ENCODE results near the gene LMNTD2. TPM values are rescaled to one million over a fixed set of nuclear protein-coding genes. Genes with fewer than 3 reads are reported as not detected.
A peak's percentile ranks its signal among the peaks of the same experiment; 100 is the strongest.

LMNTD2 gene
- total RNA-seq, 1 donor from 2014 or later = 1.1 TPM

GRCh38 chr11:573146-573759, 12.7 kb upstream of the LMNTD2 start:
- Histone ChIP-seq H3K79me2 (ENCODE audit: low read depth) (peaks cover 20% of the 10 kb centered on the region), H3K4me3 (no peak overlapping the region), H3K27ac (no peak overlapping the region), H3K36me3 (no peaks in the 10 kb centered on the region), H3K4me1 (peaks cover 38% of the 10 kb centered on the region), H3K4me2 (no peak overlapping the region), H2AFZ (replicated peaks) (no peak overlapping the region), H3K9me3 (ENCODE audit: low read depth) (no peaks in the 10 kb centered on the region), H4K20me1 (ENCODE audit: low read depth) (peaks cover 25% of the 10 kb centered on the region), H3F3A (ENCODE audit: low read depth) (peaks cover 58% of the 10 kb centered on the region), H3K27me3 (peaks cover 15% of the 10 kb centered on the region), H3K9ac (no peak overlapping the region)
- Mint-ChIP-seq H3K36me3 (peaks cover 4% of the 10 kb centered on the region), H3K4me3 (peak overlapping the region; percentile 65), H3K27ac (no peak overlapping the region), H3K9me3 (no peaks in the 10 kb centered on the region), H3K4me1 (peaks cover 34% of the 10 kb centered on the region), H3K27me3 (ENCODE audit: insufficient read depth, low read depth) (peaks cover 6% of the 10 kb centered on the region)
- no peak for TF ChIP-seq EZH2phosphoT487 (IDR thresholded peaks at IDR 0.05)
- no peak for TF ChIP-seq EZH2 (IDR thresholded peaks at IDR 0.05)
- no peak for TF ChIP-seq CTCF (IDR thresholded peaks at IDR 0.05)
- DNase-seq (ENCODE audit: low spot score) = no peak

- Mint-ChIP-seq H3K27me3 (ENCODE audit: insufficient read depth, low read depth) (peaks cover 9% of the 10 kb centered on the region), H3K4me1 (peaks cover 28% of the 10 kb centered on the region), H3K4me3 (no peak overlapping the region), H3K27ac (peak overlapping the region; percentile 37), H3K9me3 (no peaks in the 10 kb centered on the region), H3K36me3 (no peaks in the 10 kb centered on the region)
- H3K9me3 ChIP-seq (ENCODE audit: low read depth) = no peaks in the 10 kb centered on the region
- peaks cover 57% of the 10 kb centered on the region for H3F3A ChIP-seq (ENCODE audit: low read depth)
- peaks cover 15% of the 10 kb centered on the region for H3K27me3 ChIP-seq
- H3K36me3 ChIP-seq = no peaks in the 10 kb centered on the region
- no peak for TF ChIP-seq CTCF (IDR thresholded peaks at IDR 0.05)
- no peak for TF ChIP-seq EZH2phosphoT487 (IDR thresholded peaks at IDR 0.05)
- no peak for TF ChIP-seq EZH2 (IDR thresholded peaks at IDR 0.05)
- peaks cover 12% of the 10 kb centered on the region for H3K79me2 ChIP-seq (ENCODE audit: low read depth)
- H3K4me3 ChIP-seq = no peak overlapping the region
- no peak for DNase-seq (ENCODE audit: low spot score)
- no peak overlapping the region for H3K27ac ChIP-seq
- no peak overlapping the region for H2AFZ ChIP-seq (replicated peaks)
- peaks cover 23% of the 10 kb centered on the region for H4K20me1 ChIP-seq (ENCODE audit: low read depth)
- no peak overlapping the region for H3K9ac ChIP-seq
- H3K4me2 ChIP-seq = no peak overlapping the region
- H3K4me1 ChIP-seq = peaks cover 35% of the 10 kb centered on the region
These were observed 11.3 kb upstream of the LMNTD2 start for GRCh38 chr11:571802-572185.

GRCh38 chr11:569158-569885, 8.8 kb upstream of the LMNTD2 start:
- H3K9me3 Mint-ChIP-seq = no peaks in the 10 kb centered on the region
- Histone ChIP-seq H4K20me1 (ENCODE audit: low read depth) (peaks cover 35% of the 10 kb centered on the region), H3K4me2 (peak overlapping the region; percentile 98), H3K79me2 (ENCODE audit: low read depth) (peaks cover 7% of the 10 kb centered on the region), H2AFZ (replicated peaks) (no peak overlapping the region), H3K27me3 (peaks cover 4% of the 10 kb centered on the region), H3K4me1 (peaks cover 36% of the 10 kb centered on the region), H3K4me3 (peak overlapping the region; percentile 90), H3K36me3 (no peaks in the 10 kb centered on the region), H3K9ac (peak overlapping the region; percentile 27), H3K27ac (no peak overlapping the region), H3F3A (ENCODE audit: low read depth) (peaks cover 51% of the 10 kb centered on the region), H3K9me3 (ENCODE audit: low read depth) (no peaks in the 10 kb centered on the region)
- DNase-seq (ENCODE audit: low spot score) = peak; percentile 56
- H3K4me1 Mint-ChIP-seq = peaks cover 19% of the 10 kb centered on the region
- no peaks in the 10 kb centered on the region for H3K36me3 Mint-ChIP-seq
- peaks cover 11% of the 10 kb centered on the region for H3K27me3 Mint-ChIP-seq (ENCODE audit: insufficient read depth, low read depth)
- H3K4me3 Mint-ChIP-seq = peak overlapping the region; percentile 86
- peak overlapping the region; percentile 72 for H3K27ac Mint-ChIP-seq
- TF ChIP-seq CTCF (IDR thresholded peaks at IDR 0.05) (no peak), EZH2 (IDR thresholded peaks at IDR 0.05) (no peak), EZH2phosphoT487 (IDR thresholded peaks at IDR 0.05) (no peak)

All from neural progenitor cell (in vitro differentiated cells).